ENCODE results near the gene MRPL2. TPM values are rescaled to one million over a fixed set of nuclear protein-coding genes. Genes with fewer than 3 reads are reported as not detected.

MRPL2 gene
- total RNA-seq, 1 donor from 2014 or later: 42.9 TPM

DNA sequence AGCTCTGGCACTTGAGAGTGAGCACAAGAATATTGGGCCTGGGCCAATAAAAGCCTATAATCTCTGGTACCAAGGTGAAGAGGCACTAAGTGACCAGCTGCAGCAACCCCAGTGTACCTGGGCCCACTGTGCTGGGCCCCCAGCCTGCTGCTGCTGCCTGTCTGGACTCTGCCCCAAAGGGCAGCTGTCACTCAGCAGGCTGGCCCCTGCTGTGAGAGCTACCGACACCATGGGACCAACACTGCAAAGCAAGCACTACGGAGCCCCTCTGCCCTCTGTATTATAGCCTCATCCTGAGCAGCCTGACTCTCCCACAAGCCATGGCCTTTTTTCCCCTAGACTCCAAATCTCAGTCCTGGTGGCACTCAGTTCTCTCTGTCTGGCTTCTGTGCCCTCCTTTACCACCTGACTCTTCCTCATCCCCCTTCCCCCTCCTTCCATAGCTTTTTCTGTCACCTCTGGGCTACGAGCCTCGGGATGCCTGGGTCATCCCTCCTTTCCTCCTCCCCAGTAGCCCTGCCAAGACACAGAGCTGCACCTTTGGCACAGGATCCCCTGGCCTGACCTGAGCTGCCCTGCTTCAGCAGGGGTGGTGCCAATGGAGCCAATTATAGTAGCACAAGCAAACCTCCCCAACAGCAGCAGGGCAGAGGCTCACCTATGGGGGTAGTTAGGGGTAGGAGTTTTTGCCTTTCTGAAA, 23.6 kb downstream of the MRPL2 start:
- DNase-seq (ENCODE audit: low spot score): no peak
- Mint-ChIP-seq H3K27me3 (ENCODE audit: low read depth) (no peaks in the 10 kb centered on the region), H3K9me3 (ENCODE audit: low read depth) (no peaks in the 10 kb centered on the region), H3K36me3 (ENCODE audit: low read depth) (peaks cover 36% of the 10 kb centered on the region), H3K27ac (ENCODE audit: unreplicated experiment) (peak overlapping the region; percentile 76), H3K4me3 (ENCODE audit: unreplicated experiment) (no peak overlapping the region), H3K4me1 (ENCODE audit: low read depth) (peaks cover 3% of the 10 kb centered on the region)
- TF ChIP-seq CTCF (IDR thresholded peaks at IDR 0.05): no peak

GRCh38 chr6:43034190-43034525, 25.1 kb downstream of the MRPL2 start:
- Mint-ChIP-seq H3K9me3 (ENCODE audit: low read depth) (no peaks in the 10 kb centered on the region), H3K4me3 (ENCODE audit: unreplicated experiment) (no peak overlapping the region), H3K27ac (ENCODE audit: unreplicated experiment) (no peak overlapping the region), H3K4me1 (ENCODE audit: low read depth) (peaks cover 3% of the 10 kb centered on the region), H3K36me3 (ENCODE audit: low read depth) (peaks cover 34% of the 10 kb centered on the region), H3K27me3 (ENCODE audit: low read depth) (no peaks in the 10 kb centered on the region)
- TF ChIP-seq CTCF (IDR thresholded peaks at IDR 0.05): no peak
- DNase-seq (ENCODE audit: low spot score): no peak

DNA sequence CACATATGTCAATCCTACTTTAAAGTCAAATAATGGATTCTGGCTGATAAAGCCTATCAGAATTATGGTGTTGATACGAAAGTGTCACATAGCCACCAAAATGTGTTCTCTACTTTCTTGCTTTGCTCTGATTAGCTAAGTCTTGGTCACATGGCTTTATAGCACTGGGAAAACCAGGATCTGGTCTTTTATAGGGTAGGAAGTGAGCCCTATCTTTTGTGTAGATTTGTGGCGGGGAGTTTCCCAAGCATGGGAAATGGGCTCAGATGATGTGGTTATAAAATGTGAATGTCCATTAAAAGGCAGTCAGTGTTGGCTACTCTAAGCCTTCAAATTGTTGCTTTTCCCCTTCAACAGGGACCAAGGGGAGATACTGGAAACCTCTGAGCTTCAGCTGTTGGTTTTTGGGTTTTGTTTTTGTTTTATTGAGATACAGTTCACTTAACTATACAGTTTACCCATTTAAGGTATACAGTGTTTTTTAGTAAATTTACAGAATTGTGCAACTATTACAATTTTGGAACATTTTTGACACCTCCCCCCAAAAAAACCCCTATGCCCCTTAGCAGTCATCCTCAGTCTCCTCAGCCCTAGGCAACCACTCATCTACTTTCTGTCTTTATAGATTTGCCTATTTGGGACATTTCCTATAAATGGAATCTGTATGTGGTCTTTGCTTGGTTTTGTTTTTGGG, 25.6 kb downstream of the MRPL2 start:
- peaks cover 33% of the 10 kb centered on the region for H3K36me3 Mint-ChIP-seq (ENCODE audit: low read depth)
- no peak for DNase-seq (ENCODE audit: low spot score)
- H3K27me3 Mint-ChIP-seq (ENCODE audit: low read depth): no peaks in the 10 kb centered on the region
- no peak overlapping the region for H3K4me3 Mint-ChIP-seq (ENCODE audit: unreplicated experiment)
- H3K4me1 Mint-ChIP-seq (ENCODE audit: low read depth): peaks cover 3% of the 10 kb centered on the region
- no peak overlapping the region for H3K27ac Mint-ChIP-seq (ENCODE audit: unreplicated experiment)
- TF ChIP-seq CTCF (IDR thresholded peaks at IDR 0.05): no peak
- H3K9me3 Mint-ChIP-seq (ENCODE audit: low read depth): no peaks in the 10 kb centered on the region

DNA sequence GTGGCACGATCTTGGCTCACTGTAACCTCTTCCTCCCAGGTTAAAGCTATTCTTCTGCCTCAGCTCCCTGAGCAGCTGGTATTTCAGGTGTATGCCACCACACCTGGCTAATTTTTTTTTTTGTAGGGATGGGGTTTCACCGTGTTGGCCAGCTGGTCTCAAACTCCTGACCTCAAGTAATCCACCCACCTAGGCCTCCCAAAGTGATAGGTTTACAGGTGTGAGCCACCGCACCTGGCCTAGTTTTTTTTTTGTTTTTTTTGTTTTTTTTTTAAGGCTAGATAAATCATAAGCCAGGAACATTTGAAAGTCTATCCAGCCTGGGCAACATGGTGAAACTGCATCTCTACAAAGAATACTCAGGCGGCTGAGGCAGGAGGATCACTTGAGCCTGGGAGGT, 26.9 kb downstream of the MRPL2 start:
- peaks cover 3% of the 10 kb centered on the region for H3K4me1 Mint-ChIP-seq (ENCODE audit: low read depth)
- peak overlapping the region; percentile 32 for H3K27ac Mint-ChIP-seq (ENCODE audit: unreplicated experiment)
- TF ChIP-seq CTCF (IDR thresholded peaks at IDR 0.05): no peak
- H3K27me3 Mint-ChIP-seq (ENCODE audit: low read depth): no peaks in the 10 kb centered on the region
- DNase-seq (ENCODE audit: low spot score): no peak
- H3K36me3 Mint-ChIP-seq (ENCODE audit: low read depth): peaks cover 29% of the 10 kb centered on the region
- H3K4me3 Mint-ChIP-seq (ENCODE audit: unreplicated experiment): no peak overlapping the region
- H3K9me3 Mint-ChIP-seq (ENCODE audit: low read depth): no peaks in the 10 kb centered on the region

- no peaks in the 10 kb centered on the region for H3K27me3 Mint-ChIP-seq (ENCODE audit: low read depth)
- no peak overlapping the region for H3K4me3 Mint-ChIP-seq (ENCODE audit: unreplicated experiment)
- H3K27ac Mint-ChIP-seq (ENCODE audit: unreplicated experiment): no peak overlapping the region
- DNase-seq (ENCODE audit: low spot score): no peak
- TF ChIP-seq CTCF (IDR thresholded peaks at IDR 0.05): no peak
- H3K36me3 Mint-ChIP-seq (ENCODE audit: low read depth): peaks cover 31% of the 10 kb centered on the region
- H3K9me3 Mint-ChIP-seq (ENCODE audit: low read depth): no peaks in the 10 kb centered on the region
- peaks cover 5% of the 10 kb centered on the region for H3K4me1 Mint-ChIP-seq (ENCODE audit: low read depth)
Observed at GRCh38 chr6:43029120-43029519, 30.1 kb downstream of the MRPL2 start.
